Right hindlimb (tissue), 1 donor: ENCODE measurements around the gene MARK3.

Source experiments
- DNase-seq: peaks from one replicate; pipeline ENCODE4 v3.0.0-alpha.2; 2018

The MARK3 gene

GRCh38 chr14:103398427-103399195, 13.4 kb downstream of the MARK3 start:
- DNase-seq: no peak

- DNase-seq: no peak
Measured at GRCh38 chr14:103400537-103400936, 15.3 kb downstream of the MARK3 start.

GRCh38 chr14:103401223-103402214, 16.3 kb downstream of the MARK3 start:
- DNase-seq: no peak

GRCh38 chr14:103402695-103403094, 17.5 kb downstream of the MARK3 start:
- no peak for DNase-seq

GRCh38 chr14:103404032-103404918, 19.1 kb downstream of the MARK3 start:
- DNase-seq: no peak

GRCh38 chr14:103404920-103405319, 19.7 kb downstream of the MARK3 start:
- DNase-seq: no peak

- DNase-seq: no peak
Measured at GRCh38 chr14:103408491-103409155, 23.4 kb downstream of the MARK3 start.

GRCh38 chr14:103416916-103417315, 31.7 kb downstream of the MARK3 start:
- no peak for DNase-seq

GRCh38 chr14:103418481-103418818, 33.2 kb downstream of the MARK3 start:
- DNase-seq: no peak

GRCh38 chr14:103421556-103421955, 36.3 kb downstream of the MARK3 start:
- DNase-seq: no peak

GRCh38 chr14:103423050-103423461, 37.8 kb downstream of the MARK3 start:
- DNase-seq: no peak

- peak; percentile 48 for DNase-seq
Measured at GRCh38 chr14:103427485-103428443, 42.5 kb downstream of the MARK3 start.

- DNase-seq: no peak
Measured at GRCh38 chr14:103428723-103429556, 43.7 kb downstream of the MARK3 start.

GRCh38 chr14:103430358-103430757, 45.1 kb downstream of the MARK3 start:
- no peak for DNase-seq

GRCh38 chr14:103432627-103433026, 47.4 kb downstream of the MARK3 start:
- no peak for DNase-seq

GRCh38 chr14:103433916-103434563, 48.8 kb downstream of the MARK3 start:
- DNase-seq: no peak

- DNase-seq: peak; percentile 48
Measured at GRCh38 chr14:103434868-103435442, 49.7 kb downstream of the MARK3 start.

GRCh38 chr14:103436533-103436932, 51.3 kb downstream of the MARK3 start:
- no peak for DNase-seq

- no peak for DNase-seq
Measured at GRCh38 chr14:103442288-103442687, 57.1 kb downstream of the MARK3 start.
